H1 (cell line): Measurements from ENCODE around the gene ZNG1F. TPM values are rescaled to one million over a fixed set of nuclear protein-coding genes. Genes with fewer than 3 reads are reported as not detected.
"Not testable (repeated sequence)": the region's sequence is repeated elsewhere in the genome, so short reads cannot be mapped to it uniquely, and the experiment has no call there.

ENCODE experiments used
- CTCF ChIA-PET: fragments of 300-600 bp; sonication (Branson Sonifier 250); formaldehyde crosslinking; loops from one replicate; lab custom pipeline; 2021; ENCODE audit not compliant: partially characterized antibody; lab: Charles Lee
- POLR2A ChIA-PET: fragments of 300-600 bp; sonication (Branson Sonifier 250); formaldehyde crosslinking; loops from one replicate; lab custom pipeline; 2021; ENCODE audit warnings: inconsistent platforms; ENCODE audit not compliant: partially characterized antibody; lab: Charles Lee
- DNase-seq, 2 experiments: peaks; one replicate each; pipeline versions ENCODE4 v3.0.0 to v3.0.0-alpha.2; 2010 to 2022; ENCODE audit warnings: low spot score in 2 of 2, low read depth in 1 of 2, mixed read lengths in 1 of 2
- FAIRE-seq: peaks from 2 replicates; lab custom pipeline; 2011; peaks lifted over from hg19 to GRCh38; lab: Jason Lieb, UNC
- H2AFZ ChIP-seq: 2 replicates; pipeline ENCODE4 v1.8.1; 2012; ENCODE audit warnings: low read length, inconsistent platforms
- H2AK5ac ChIP-seq: 2 replicates; pipeline ENCODE4 v1.6.1; 2013; ENCODE audit warnings: low read depth, low read length
- H2BK120ac ChIP-seq: replicated peaks from 2 replicates; pipeline ENCODE3; 2013; ENCODE audit warnings: low read depth, low read length, inconsistent platforms
- H2BK12ac ChIP-seq: 2 replicates; pipeline ENCODE4 v1.6.1; 2013; ENCODE audit warnings: low read depth, low read length
- H2BK15ac ChIP-seq: 2 replicates; pipeline ENCODE4 v1.6.1; 2013; ENCODE audit warnings: low read length
- H2BK20ac ChIP-seq: 2 replicates; pipeline ENCODE4 v1.6.1; 2013; ENCODE audit warnings: low read length
- H2BK5ac ChIP-seq: 2 replicates; pipeline ENCODE4 v1.6.1; 2013; ENCODE audit warnings: low read depth, low read length
- H3K14ac ChIP-seq: 2 replicates; pipeline ENCODE4 v1.6.1; 2013; ENCODE audit warnings: inconsistent platforms; ENCODE audit not compliant: insufficient read length
- H3K18ac ChIP-seq: 2 replicates; pipeline ENCODE4 v1.6.1; 2013; ENCODE audit warnings: low read length; ENCODE audit errors: extremely low read depth
- H3K23ac ChIP-seq: 2 replicates; pipeline ENCODE4 v1.6.1; 2013; ENCODE audit warnings: inconsistent platforms; ENCODE audit not compliant: insufficient read length
- H3K23me2 ChIP-seq: 2 replicates; pipeline ENCODE4 v1.6.1; 2013; ENCODE audit warnings: low read depth, low read length
- H3K27ac ChIP-seq: 2 replicates; pipeline ENCODE4 v1.6.1; 2011; ENCODE audit warnings: low read depth, low read length, inconsistent platforms
- H3K27me3 ChIP-seq, 4 experiments: replicated peaks in 1 of 4; 1 replicate in 1 of 4; 2 replicates in 3 of 4; pipeline versions ENCODE4 v1.6.1 to v1.8.1; 2011 to 2013; ENCODE audit warnings: low read length in 3 of 4, mild to moderate bottlenecking in 3 of 4, inconsistent platforms in 2 of 4, mixed read lengths in 2 of 4, moderate library complexity in 1 of 4; ENCODE audit not compliant: control insufficient read depth in 3 of 4, insufficient read depth in 3 of 4; ENCODE audit errors: extremely low read depth in 1 of 4
- H3K36me3 ChIP-seq, 4 experiments: 2 replicates each; pipeline versions ENCODE4 v1.6.1 to v1.8.1; 2011 to 2013; ENCODE audit warnings: mild to moderate bottlenecking in 4 of 4, low read length in 3 of 4, moderate library complexity in 2 of 4, control low read depth in 1 of 4, inconsistent platforms in 1 of 4; ENCODE audit not compliant: insufficient read depth in 4 of 4, control insufficient read depth in 2 of 4
- H3K4ac ChIP-seq: replicated peaks from 2 replicates; pipeline ENCODE3; 2013; ENCODE audit warnings: low read length, low read depth, mixed read lengths, inconsistent platforms; ENCODE audit not compliant: insufficient read length
- H3K4me1 ChIP-seq, 4 experiments: replicated peaks in 1 of 4; 1 replicate in 1 of 4; 2 replicates in 3 of 4; pipeline versions ENCODE4 v1.6.1 to v1.8.1; 2011 to 2013; ENCODE audit warnings: low read length in 3 of 4, inconsistent platforms in 2 of 4, mixed read lengths in 1 of 4; ENCODE audit not compliant: insufficient read depth in 4 of 4, control insufficient read depth in 3 of 4
- H3K4me2 ChIP-seq, 2 experiments: 2 replicates each; pipeline versions ENCODE4 v1.6.1 to v1.8.1; 2011 to 2013; ENCODE audit warnings: low read depth in 2 of 2, low read length in 2 of 2, control low read depth in 1 of 2, inconsistent platforms in 1 of 2, mild to moderate bottlenecking in 1 of 2; ENCODE audit not compliant: insufficient read depth in 1 of 2
- H3K4me3 ChIP-seq, 4 experiments: fragments of 200-600, 300-600 bp in 1 of 4; sonication (generic), shearing (Covaris generic), sonication (Bioruptor Twin) in 1 of 4; 2 replicates each; pipeline versions ENCODE4 v1.5.1 to v1.8.1; 2011 to 2016; ENCODE audit warnings: low read length in 4 of 4, low read depth in 3 of 4, control low read depth in 2 of 4, inconsistent platforms in 2 of 4, mild to moderate bottlenecking in 2 of 4, mixed read lengths in 1 of 4, moderate library complexity in 1 of 4; ENCODE audit not compliant: insufficient read depth in 2 of 4; ENCODE audit errors: extremely low read depth in 1 of 4
- H3K56ac ChIP-seq: replicated peaks from 2 replicates; pipeline ENCODE3; 2013; ENCODE audit warnings: low read depth, mild to moderate bottlenecking, mixed read lengths, low read length, inconsistent platforms; ENCODE audit not compliant: insufficient read length
- H3K79me1 ChIP-seq: 2 replicates; pipeline ENCODE4 v1.6.1; 2013; ENCODE audit warnings: low read depth, low read length, control low read depth
- H3K79me2 ChIP-seq, 2 experiments: 2 replicates each; pipeline versions ENCODE4 v1.6.1 to v1.8.1; 2012 to 2013; ENCODE audit warnings: low read length in 2 of 2, mild to moderate bottlenecking in 2 of 2, inconsistent platforms in 1 of 2; ENCODE audit not compliant: insufficient read depth in 2 of 2, control insufficient read depth in 1 of 2
- H3K9ac ChIP-seq, 4 experiments: replicated peaks in 1 of 4; 1 replicate in 1 of 4; 2 replicates in 3 of 4; pipeline versions ENCODE4 v1.6.1 to v1.8.1; 2011 to 2013; ENCODE audit warnings: low read depth in 3 of 4, low read length in 3 of 4, control low read depth in 2 of 4, mild to moderate bottlenecking in 2 of 4, moderate library complexity in 2 of 4, inconsistent platforms in 1 of 4; ENCODE audit errors: extremely low read depth in 1 of 4
- H3K9me3 ChIP-seq, 2 experiments: 2 replicates each; pipeline versions ENCODE4 v1.6.1 to v1.8.1; 2012 to 2013; ENCODE audit warnings: mild to moderate bottlenecking in 2 of 2, moderate library complexity in 2 of 2, control low read depth in 1 of 2, inconsistent platforms in 1 of 2, low read depth in 1 of 2, low read length in 1 of 2, mixed read lengths in 1 of 2; ENCODE audit not compliant: insufficient read depth in 2 of 2
- H4K20me1 ChIP-seq, 2 experiments: replicated peaks in 1 of 2; 2 replicates each; pipeline versions ENCODE3 to v1.8.1; 2011 to 2013; ENCODE audit warnings: inconsistent platforms in 2 of 2, low read length in 2 of 2, mild to moderate bottlenecking in 1 of 2; ENCODE audit not compliant: insufficient read depth in 2 of 2, control insufficient read depth in 1 of 2
- H4K5ac ChIP-seq: 2 replicates; pipeline ENCODE4 v1.6.1; 2013; ENCODE audit warnings: low read length, low read depth, mixed read lengths, inconsistent platforms; ENCODE audit not compliant: insufficient read length
- H4K8ac ChIP-seq: 2 replicates; pipeline ENCODE4 v1.8.0; 2013; ENCODE audit warnings: mild to moderate bottlenecking, moderate library complexity, low read length, inconsistent platforms; ENCODE audit not compliant: insufficient read depth; ENCODE audit errors: extremely low read depth
- H4K91ac ChIP-seq: replicated peaks from 2 replicates; pipeline ENCODE3; 2013; ENCODE audit warnings: low read length, mixed read lengths, inconsistent platforms; ENCODE audit not compliant: insufficient read length
- WGBS, 2 experiments: shearing (Covaris generic) in 1 of 2; methylation state at CpG; one replicate each; pipeline versions ENCODE4 v1.1.6 to v1.1.7; 2013 to 2015; ENCODE audit warnings: low lambda C conversion rate in 2 of 2, mixed read lengths in 2 of 2, inconsistent platforms in 1 of 2, low coverage in 1 of 2, missing lambda C conversion rate in 1 of 2; ENCODE audit not compliant: insufficient replicate concordance in 2 of 2, insufficient coverage in 1 of 2, insufficient read length in 1 of 2; ENCODE audit errors: extremely low coverage in 1 of 2, missing lambda C conversion rate in 1 of 2; 5-methylcytosine and 5-hydroxymethylcytosine counted together
- polyA plus RNA-seq, 7 experiments: library from polyadenylated mRNA; depleted of rRNA in 3 of 7; stranded (reverse) in 5 of 7; unstranded in 2 of 7; fragments of >200 nt in 5 of 7; fragments of 200-250 nt in 2 of 7; gene quantifications; 1 replicate in 5 of 7; 2 replicates in 1 of 7; 4 replicates in 1 of 7; pipeline versions ENCODE4 v1.2.1 to v1.2.3, GENCODE V29; 2011 to 2013; ENCODE audit warnings: missing spikeins in 2 of 7, mixed read lengths in 2 of 7
- total RNA-seq: library from RNA; stranded (reverse); fragmentation: NEBNext Ultra II Directional; extraction: Animal tissue kit (Norgen Biotek cat#: 25700); gene quantifications from 2 replicates; pipeline ENCODE4 v1.2.1, GENCODE V29; 2021

Gene ZNG1F
- total and polyA plus RNA-seq, 2 of the 8 experiments (the other 6 are each of a cell fraction or from before 2014, with no cell fraction given): 4.3 to 4.8 TPM

DNA sequence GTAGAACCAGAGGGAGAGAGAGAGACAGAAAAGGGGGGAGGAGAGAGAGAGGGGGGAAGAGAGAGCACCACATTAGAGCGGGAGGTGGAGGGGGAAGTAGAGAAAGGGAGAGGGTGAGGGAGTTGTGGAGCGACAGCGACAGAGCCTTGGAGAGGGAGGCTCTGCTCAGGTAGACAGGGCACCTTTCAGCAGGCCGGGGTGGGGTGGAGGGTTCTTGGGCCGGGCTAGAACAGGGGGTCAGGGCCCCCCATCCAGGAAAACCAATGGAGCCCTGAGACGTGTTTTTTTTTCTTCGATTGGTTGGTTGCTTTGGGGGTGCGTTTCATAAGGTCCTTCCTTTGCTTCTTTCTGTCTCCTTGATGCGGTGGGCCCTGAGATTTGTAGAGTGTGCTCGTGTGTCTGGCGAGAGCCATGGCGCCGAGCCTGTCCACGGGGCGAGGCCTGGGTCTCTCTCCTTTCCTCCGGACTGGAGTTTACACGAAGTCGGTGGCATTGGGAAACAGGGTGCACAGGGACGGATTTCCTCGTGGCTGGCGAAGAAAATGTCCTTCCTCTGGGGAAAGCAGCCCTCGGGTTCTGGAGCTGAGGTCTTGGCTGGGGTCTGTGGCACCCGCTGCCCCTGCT is 47.5 kb upstream of the ZNG1F start:
- DNase-seq, H3K14ac ChIP-seq, H3K79me1 ChIP-seq, H2BK120ac ChIP-seq, H3K79me2 ChIP-seq, H3K56ac ChIP-seq, H2BK12ac ChIP-seq, H2BK20ac ChIP-seq, H3K23ac ChIP-seq, H3K18ac ChIP-seq, H2AK5ac ChIP-seq, H4K91ac ChIP-seq, FAIRE-seq, H3K4me2 ChIP-seq, H3K4me3 ChIP-seq, H2AFZ ChIP-seq, H2BK5ac ChIP-seq, H3K36me3 ChIP-seq, H3K4ac ChIP-seq, H3K9ac ChIP-seq, H3K23me2 ChIP-seq, H4K5ac ChIP-seq, CTCF ChIA-PET, H3K4me1 ChIP-seq, H4K20me1 ChIP-seq, H3K27ac ChIP-seq, H4K8ac ChIP-seq, POLR2A ChIA-PET, H2BK15ac ChIP-seq: not testable (repeated sequence)
- H3K9me3 ChIP-seq: peaks cover 8 to 49% of the 10 kb centered on the region in 2 experiments; a peak in 2 of 4 replicates
- WGBS, 2 experiments: 66% methylated on average over 11 of the region's 23 CpGs; no CpG with 5 or more reads in 1 of the 2 experiments
- H3K27me3 ChIP-seq: peaks cover 2 to 22% (median 13%) of the 10 kb centered on the region in 4 experiments
